CD4-positive, alpha-beta T cell treated with Interleukin-4 for 4 hours (primary cell): ENCODE measurements around the gene SRRM2.

Experiments used
- DNase-seq: peaks from one replicate; pipeline ENCODE4 v3.0.0-alpha.2; 2020

Gene SRRM2

GRCh38 chr16:2752035-2752849, at the start of gene SRRM2:
TSS of gene SRRM2 (plus strand) at chr16:2752638. CDS start at chr16:2756365, 3,727 bp downstream.
- peak; percentile 95 for DNase-seq

GRCh38 chr16:2702871-2703745, 49.3 kb upstream of the SRRM2 start:
- no peak for DNase-seq

- DNase-seq, result no peak
Measured at GRCh38 chr16:2704166-2704982, 48.1 kb upstream of the SRRM2 start.

GRCh38 chr16:2704983-2705275, 47.5 kb upstream of the SRRM2 start:
- no peak for DNase-seq

- no peak for DNase-seq
Measured at GRCh38 chr16:2705351-2705750, 47.1 kb upstream of the SRRM2 start.

GRCh38 chr16:2706085-2706484, 46.4 kb upstream of the SRRM2 start:
- DNase-seq, result no peak

- no peak for DNase-seq
Measured at GRCh38 chr16:2706611-2707311, 45.7 kb upstream of the SRRM2 start.

GRCh38 chr16:2707368-2708289, 44.8 kb upstream of the SRRM2 start:
- DNase-seq, result no peak

- DNase-seq, result no peak
Measured at GRCh38 chr16:2708290-2708639, 44.2 kb upstream of the SRRM2 start.

- DNase-seq, result no peak
Measured at GRCh38 chr16:2708955-2709587, 43.4 kb upstream of the SRRM2 start.

GRCh38 chr16:2709588-2709984, 42.9 kb upstream of the SRRM2 start:
- no peak for DNase-seq

GRCh38 chr16:2710021-2710710, 42.3 kb upstream of the SRRM2 start:
- no peak for DNase-seq

- DNase-seq, result no peak
Measured at GRCh38 chr16:2710711-2711231, 41.7 kb upstream of the SRRM2 start.

GRCh38 chr16:2711370-2712062, 40.9 kb upstream of the SRRM2 start:
- no peak for DNase-seq

- no peak for DNase-seq
Measured at GRCh38 chr16:2712063-2712441, 40.4 kb upstream of the SRRM2 start.

- no peak for DNase-seq
Measured at GRCh38 chr16:2712546-2712945, 39.9 kb upstream of the SRRM2 start.

GRCh38 chr16:2713523-2713922, 38.9 kb upstream of the SRRM2 start:
- no peak for DNase-seq

- DNase-seq, result no peak
Measured at GRCh38 chr16:2713985-2714774, 38.3 kb upstream of the SRRM2 start.

GRCh38 chr16:2715064-2715463, 37.4 kb upstream of the SRRM2 start:
- DNase-seq, result no peak
